ENCODE measurements around the gene PPP2R2B. TPM values are rescaled to one million over a fixed set of nuclear protein-coding genes. Genes with fewer than 3 reads are reported as not detected.

PPP2R2B gene
- total RNA-seq, 1 experiment from 2014 or later: not detected

DNA sequence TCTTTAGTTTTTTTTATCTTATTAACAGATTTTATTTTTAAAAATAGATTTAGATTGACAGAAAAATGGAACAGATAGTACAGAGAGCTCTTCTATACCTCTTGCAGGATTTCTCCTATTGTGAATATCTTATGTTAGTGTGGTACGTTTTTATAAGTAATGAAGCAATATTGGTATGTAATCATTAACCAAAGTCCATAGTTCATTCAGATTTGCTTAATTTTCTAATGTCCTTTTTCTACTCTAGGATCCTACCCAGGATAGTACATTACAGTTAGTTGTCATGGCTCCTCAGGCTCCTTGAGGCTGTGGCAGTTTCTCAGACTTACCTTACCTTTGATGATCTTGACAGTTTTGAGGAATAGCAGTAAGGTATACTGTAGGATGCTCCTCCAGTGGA is 30.4 kb downstream of the PPP2R2B start:
- TF ChIP-seq, protein P1, sequence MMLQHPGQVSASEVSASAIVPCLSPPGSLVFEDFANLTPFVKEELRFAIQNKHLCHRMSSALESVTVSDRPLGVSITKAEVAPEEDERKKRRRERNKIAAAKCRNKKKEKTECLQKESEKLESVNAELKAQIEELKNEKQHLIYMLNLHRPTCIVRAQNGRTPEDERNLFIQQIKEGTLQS (IDR thresholded peaks at IDR 0.05): no peak
- TF ChIP-seq TCF7L2 (IDR thresholded peaks at IDR 0.05; ENCODE audit: borderline replicate concordance, extremely low read depth, insufficient read depth, insufficient read length) (no peak), EZH2phosphoT487 (IDR thresholded peaks at IDR 0.05; ENCODE audit: borderline replicate concordance) (no peak), EZH2 (IDR thresholded peaks at IDR 0.05) (no peak), JUND (IDR thresholded peaks at IDR 0.05) (no peak), YY1 (IDR thresholded peaks at IDR 0.05; ENCODE audit: extremely low read depth, insufficient replicate concordance, low read depth, low read length) (no peak), ZNF274 (IDR thresholded peaks at IDR 0.05; ENCODE audit: low read depth, low read length) (no peak)
- Histone ChIP-seq H3K4me2 (ENCODE audit: low read length) (no peak overlapping the region), H3K27ac (ENCODE audit: low read depth, low read length) (no peak overlapping the region), H3K9me2 (ENCODE audit: insufficient read depth) (no peaks in the 10 kb centered on the region), H3K79me2 (ENCODE audit: insufficient read depth, low read length) (no peaks in the 10 kb centered on the region), H3K4me3 (replicated peaks in 1 of 2; ENCODE audit: low read depth in 1 of 2, low read length in 2 of 2) (no peak overlapping the region), H3K9me3 (ENCODE audit: control insufficient read depth in 1 of 2, insufficient read depth in 1 of 2, low read depth in 1 of 2, low read length in 2 of 2) (no peaks in the 10 kb centered on the region), H3K9ac (ENCODE audit: low read length) (no peak overlapping the region), H3K4me1 (ENCODE audit: control insufficient read depth in 1 of 2, insufficient read depth in 2 of 2, low read length in 2 of 2) (no peaks in the 10 kb centered on the region), H3K27me3 (ENCODE audit: insufficient read depth, low read length) (peaks cover 12% of the 10 kb centered on the region; the same call in 1 of the 2 replicates), H3K36me3 (ENCODE audit: control insufficient read depth in 1 of 2, insufficient read depth in 2 of 2, low read length in 2 of 2) (no peaks in the 10 kb centered on the region), H4K20me1 (ENCODE audit: insufficient read depth) (no peaks in the 10 kb centered on the region), H2AFZ (ENCODE audit: low read depth, low read length, poor library complexity, severe bottlenecking) (no peak overlapping the region)
- ChIA-PET POLR2A (no interaction called here), CTCF (no interaction called here), RAD21 (ENCODE audit: low non-redundant PET in 1 of 2, low total read pairs in 2 of 2, uncharacterized antibody in 2 of 2, unreplicated experiment in 2 of 2) (no interaction called here)
- DNase-seq (ENCODE audit: low read depth, low spot score): no peak
- intact Hi-C loops (cut with micrococcal nuclease): no loop called here
- no peak for ATAC-seq
- no TSS peak for BruUV-seq (replicated peaks)

DNA sequence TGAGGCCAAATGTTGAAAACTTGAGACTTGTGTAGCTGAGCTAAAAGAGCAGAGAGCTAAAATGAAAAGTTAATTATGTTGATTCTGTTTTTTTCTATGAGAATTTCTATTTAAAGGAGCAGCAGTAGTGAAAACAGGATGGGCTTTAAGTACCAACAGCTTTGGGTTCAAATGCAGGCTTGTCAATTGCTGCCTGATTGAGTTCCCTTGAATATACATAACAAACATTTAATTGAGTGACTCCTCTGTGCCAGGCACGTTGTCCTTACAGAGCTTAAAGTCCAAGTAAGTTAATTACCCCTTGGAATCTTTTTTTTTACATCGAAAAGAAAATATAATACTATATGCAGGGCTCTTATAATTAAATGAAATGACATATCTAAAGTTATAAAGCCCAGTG is 38.5 kb downstream of the PPP2R2B start:
- TF ChIP-seq CBX3 (IDR thresholded peaks at IDR 0.05; ENCODE audit: low read depth): no peak
- TF ChIP-seq, protein P2, sequence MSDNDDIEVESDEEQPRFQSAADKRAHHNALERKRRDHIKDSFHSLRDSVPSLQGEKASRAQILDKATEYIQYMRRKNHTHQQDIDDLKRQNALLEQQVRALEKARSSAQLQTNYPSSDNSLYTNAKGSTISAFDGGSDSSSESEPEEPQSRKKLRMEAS (IDR thresholded peaks at IDR 0.05): no peak
- no peak for TF ChIP-seq SRF (IDR thresholded peaks at IDR 0.05; ENCODE audit: low read depth)
- no peak for TF ChIP-seq TCF7L2 (IDR thresholded peaks at IDR 0.05; ENCODE audit: borderline replicate concordance, extremely low read depth, insufficient read depth, insufficient read length)
- TF ChIP-seq CEBPB (IDR thresholded peaks at IDR 0.05; ENCODE audit: low read depth): no peak
- no peak for TF ChIP-seq SIN3A (IDR thresholded peaks at IDR 0.05; ENCODE audit: low read depth)
- POLR2A ChIA-PET: no interaction called here
- Histone ChIP-seq H3K9ac (ENCODE audit: low read length) (no peak overlapping the region), H3K4me1 (ENCODE audit: control insufficient read depth in 1 of 2, insufficient read depth in 2 of 2, low read length in 2 of 2) (no peaks in the 10 kb centered on the region), H3K27me3 (ENCODE audit: insufficient read depth, low read length) (0 out of 2 replicates have a peak, but pooled peaks cover 6% of the 10 kb centered on the region), H3K27ac (ENCODE audit: low read depth, low read length) (no peak overlapping the region), H3K36me3 (ENCODE audit: control insufficient read depth in 1 of 2, insufficient read depth in 2 of 2, low read length in 2 of 2) (no peaks in the 10 kb centered on the region), H3K4me3 (replicated peaks in 1 of 2; ENCODE audit: low read depth in 1 of 2, low read length in 2 of 2) (no peak overlapping the region), H3K4me2 (ENCODE audit: low read length) (no peak overlapping the region), H3K79me2 (ENCODE audit: insufficient read depth, low read length) (no peaks in the 10 kb centered on the region), H2AFZ (ENCODE audit: low read depth, low read length, poor library complexity, severe bottlenecking) (no peak overlapping the region), H4K20me1 (ENCODE audit: insufficient read depth) (no peaks in the 10 kb centered on the region), H3K9me2 (ENCODE audit: insufficient read depth) (no peaks in the 10 kb centered on the region), H3K9me3 (ENCODE audit: control insufficient read depth in 1 of 2, insufficient read depth in 1 of 2, low read depth in 1 of 2, low read length in 2 of 2) (no peaks in the 10 kb centered on the region)
- no TSS peak for BruUV-seq (replicated peaks)
- RAD21 ChIA-PET (ENCODE audit: low non-redundant PET in 1 of 2, low total read pairs in 2 of 2, uncharacterized antibody in 2 of 2, unreplicated experiment in 2 of 2): no interaction called here
- CTCF ChIA-PET: no interaction called here
- ATAC-seq (no peak), DNase-seq (ENCODE audit: low read depth, low spot score) (no peak)
- intact Hi-C loops (cut with micrococcal nuclease): no loop called here
